ENCODE data around the gene BCL2.

GRCh38 chr18:63205791-63206252 is 113.7 kb downstream of the BCL2 start:
- no peak for TF ChIP-seq CTCF (IDR thresholded peaks at IDR 0.05)
- no peak for TF ChIP-seq POLR2A (IDR thresholded peaks at IDR 0.05; ENCODE audit: low read depth)
- TF ChIP-seq POLR2AphosphoS5 (IDR thresholded peaks at IDR 0.05): no peak
- no peak for TF ChIP-seq EP300 (IDR thresholded peaks at IDR 0.05)
